Upper lobe of left lung (tissue), 4 donors: ENCODE measurements around the gene DNAJB4.

Source experiments
- CTCF ChIP-seq, 6 experiments: fragments of 450-650 bp in 4 of 6; fragments of 200-600 bp in 2 of 6; sonication (generic) in 2 of 6; IDR thresholded peaks; one replicate each; pipeline ENCODE4 v1.5.1; 2016 to 2019; ENCODE audit warnings: antibody characterized with exemption in 6 of 6
- EP300 ChIP-seq, 4 donors: sonication (generic); formaldehyde crosslinking; IDR thresholded peaks; one replicate each; pipeline ENCODE4 v1.5.1; 2017; ENCODE audit warnings: antibody characterized with exemption in 4 of 4, control low read depth in 2 of 4
- POLR2AphosphoS5 ChIP-seq, 2 donors: sonication (generic); formaldehyde crosslinking; IDR thresholded peaks; one replicate each; pipeline ENCODE4 v1.5.1; 2017; ENCODE audit warnings: antibody characterized with exemption in 2 of 2

GRCh38 chr1:78009836-78010235 is 5.1 kb downstream of the DNAJB4 start:
- no peak for TF ChIP-seq POLR2AphosphoS5 (IDR thresholded peaks at IDR 0.05)
- no peak for TF ChIP-seq CTCF (IDR thresholded peaks at IDR 0.05)
- TF ChIP-seq EP300 (IDR thresholded peaks at IDR 0.05) = no peak
